Sigmoid colon (tissue), 4 donors: Measurements from ENCODE around the gene SMIM45.

Experiments
- CTCF ChIP-seq, 4 experiments: fragments of 450-650 bp in 3 of 4; fragments of 200-600 bp in 1 of 4; IDR thresholded peaks; one replicate each; pipeline ENCODE4 v1.5.1; 2016 to 2019; ENCODE audit warnings: antibody characterized with exemption in 4 of 4, mild to moderate bottlenecking in 3 of 4, moderate library complexity in 2 of 4
- EP300 ChIP-seq, 4 donors: sonication (generic); formaldehyde crosslinking; IDR thresholded peaks; one replicate each; pipeline ENCODE4 v1.6.1; 2017; ENCODE audit warnings: antibody characterized with exemption in 4 of 4

GRCh38 chr22:41996826-41997225 is 44.9 kb downstream of the SMIM45 start:
- TF ChIP-seq CTCF (IDR thresholded peaks at IDR 0.05) (no peak), EP300 (IDR thresholded peaks at IDR 0.05) (no peak)
